HUES48 (cell line): ENCODE results near the gene ATRNL1.

Source experiments
- H3K27ac ChIP-seq: one replicate; pipeline ENCODE4 v1.7.0; 2013; ENCODE audit warnings: low read depth, low read length, inconsistent platforms
- H3K27me3 ChIP-seq: 2 replicates; pipeline ENCODE4 v1.6.1; 2013; ENCODE audit warnings: mild to moderate bottlenecking, low read length; ENCODE audit not compliant: control insufficient read depth, insufficient read depth
- H3K36me3 ChIP-seq: 2 replicates; pipeline ENCODE4 v1.6.1; 2013; ENCODE audit warnings: low read length; ENCODE audit not compliant: control insufficient read depth, insufficient read depth
- H3K4me1 ChIP-seq: 2 replicates; pipeline ENCODE4 v1.6.1; 2013; ENCODE audit warnings: mild to moderate bottlenecking, low read length; ENCODE audit not compliant: control insufficient read depth, insufficient read depth
- H3K4me3 ChIP-seq: 2 replicates; pipeline ENCODE4 v1.5.1; 2013; ENCODE audit warnings: mild to moderate bottlenecking, low read depth, low read length
- H3K9ac ChIP-seq: 2 replicates; pipeline ENCODE4 v1.6.1; 2013; ENCODE audit warnings: mild to moderate bottlenecking, low read depth, low read length, moderate library complexity
- H3K9me3 ChIP-seq: 2 replicates; pipeline ENCODE4 v1.6.1; 2013; ENCODE audit warnings: low read length; ENCODE audit not compliant: control insufficient read depth, insufficient read depth

Gene ATRNL1

GRCh38 chr10:115964827-115965226 lies 871.7 kb downstream of the ATRNL1 start:
- Histone ChIP-seq H3K4me3 (no peak overlapping the region), H3K27me3 (no peaks in the 10 kb centered on the region), H3K36me3 (no peaks in the 10 kb centered on the region), H3K27ac (no peak overlapping the region), H3K9ac (no peak overlapping the region), H3K4me1 (no peaks in the 10 kb centered on the region), H3K9me3 (no peaks in the 10 kb centered on the region)

- H3K36me3 ChIP-seq: no peaks in the 10 kb centered on the region
- H3K4me3 ChIP-seq: no peak overlapping the region
- H3K4me1 ChIP-seq: no peaks in the 10 kb centered on the region
- H3K27ac ChIP-seq: no peak overlapping the region
- no peak overlapping the region for H3K9ac ChIP-seq
- no peaks in the 10 kb centered on the region for H3K9me3 ChIP-seq
- H3K27me3 ChIP-seq: no peaks in the 10 kb centered on the region
These were observed 872.2 kb downstream of the ATRNL1 start for GRCh38 chr10:115965376-115965775.

GRCh38 chr10:115968236-115968635 lies 875.1 kb downstream of the ATRNL1 start:
- Histone ChIP-seq H3K9me3 (no peaks in the 10 kb centered on the region), H3K36me3 (no peaks in the 10 kb centered on the region), H3K27ac (no peak overlapping the region), H3K27me3 (no peaks in the 10 kb centered on the region), H3K4me3 (no peak overlapping the region), H3K4me1 (no peaks in the 10 kb centered on the region), H3K9ac (no peak overlapping the region)

GRCh38 chr10:115969591-115969990 lies 876.4 kb downstream of the ATRNL1 start:
- no peaks in the 10 kb centered on the region for H3K27me3 ChIP-seq
- H3K4me3 ChIP-seq: no peak overlapping the region
- no peaks in the 10 kb centered on the region for H3K4me1 ChIP-seq
- no peak overlapping the region for H3K27ac ChIP-seq
- H3K9me3 ChIP-seq: peaks cover 4% of the 10 kb centered on the region; the same call in 1 of the 2 replicates
- no peaks in the 10 kb centered on the region for H3K36me3 ChIP-seq
- no peak overlapping the region for H3K9ac ChIP-seq

GRCh38 chr10:115971921-115972320 lies 878.8 kb downstream of the ATRNL1 start:
- Histone ChIP-seq H3K9me3 (peaks cover 7% of the 10 kb centered on the region; the same call in 1 of the 2 replicates), H3K9ac (no peak overlapping the region), H3K36me3 (no peaks in the 10 kb centered on the region), H3K27me3 (no peaks in the 10 kb centered on the region), H3K4me3 (no peak overlapping the region), H3K27ac (no peak overlapping the region), H3K4me1 (peaks cover 14% of the 10 kb centered on the region)

- Histone ChIP-seq H3K4me1 (peaks cover 14% of the 10 kb centered on the region), H3K9ac (no peak overlapping the region), H3K9me3 (peaks cover 7% of the 10 kb centered on the region; the same call in 1 of the 2 replicates), H3K27ac (no peak overlapping the region), H3K4me3 (no peak overlapping the region), H3K36me3 (no peaks in the 10 kb centered on the region), H3K27me3 (no peaks in the 10 kb centered on the region)
These were observed 879.3 kb downstream of the ATRNL1 start for GRCh38 chr10:115972426-115972825.

- Histone ChIP-seq H3K4me1 (peaks cover 14% of the 10 kb centered on the region), H3K4me3 (no peak overlapping the region), H3K9ac (no peak overlapping the region), H3K27ac (no peak overlapping the region), H3K36me3 (no peaks in the 10 kb centered on the region), H3K9me3 (peaks cover 7% of the 10 kb centered on the region; the same call in 1 of the 2 replicates), H3K27me3 (no peaks in the 10 kb centered on the region)
These were observed 881.2 kb downstream of the ATRNL1 start for GRCh38 chr10:115974351-115974750.

- H3K9me3 ChIP-seq: peaks cover 7% of the 10 kb centered on the region; the same call in 1 of the 2 replicates
- H3K4me3 ChIP-seq: no peak overlapping the region
- peaks cover 14% of the 10 kb centered on the region for H3K4me1 ChIP-seq
- no peak overlapping the region for H3K9ac ChIP-seq
- no peaks in the 10 kb centered on the region for H3K27me3 ChIP-seq
- no peaks in the 10 kb centered on the region for H3K36me3 ChIP-seq
- H3K27ac ChIP-seq: peak overlapping the region; percentile 74
These were observed 881.8 kb downstream of the ATRNL1 start for GRCh38 chr10:115974816-115975430.

GRCh38 chr10:115975506-115975905 lies 882.3 kb downstream of the ATRNL1 start:
- Histone ChIP-seq H3K27ac (peak overlapping the region; percentile 74), H3K4me1 (peaks cover 14% of the 10 kb centered on the region), H3K4me3 (no peak overlapping the region), H3K9ac (no peak overlapping the region), H3K9me3 (peaks cover 7% of the 10 kb centered on the region; the same call in 1 of the 2 replicates), H3K27me3 (no peaks in the 10 kb centered on the region), H3K36me3 (no peaks in the 10 kb centered on the region)

GRCh38 chr10:115976342-115976741 lies 883.2 kb downstream of the ATRNL1 start:
- no peak overlapping the region for H3K27ac ChIP-seq
- no peaks in the 10 kb centered on the region for H3K27me3 ChIP-seq
- no peak overlapping the region for H3K9ac ChIP-seq
- no peak overlapping the region for H3K4me3 ChIP-seq
- H3K36me3 ChIP-seq: no peaks in the 10 kb centered on the region
- H3K9me3 ChIP-seq: peaks cover 7% of the 10 kb centered on the region; the same call in 1 of the 2 replicates
- H3K4me1 ChIP-seq: peaks cover 14% of the 10 kb centered on the region

GRCh38 chr10:115977855-115978254 lies 884.7 kb downstream of the ATRNL1 start:
- Histone ChIP-seq H3K9ac (no peak overlapping the region), H3K4me3 (no peak overlapping the region), H3K9me3 (peaks cover 7% of the 10 kb centered on the region; the same call in 1 of the 2 replicates), H3K27ac (no peak overlapping the region), H3K36me3 (no peaks in the 10 kb centered on the region), H3K27me3 (no peaks in the 10 kb centered on the region), H3K4me1 (peaks cover 14% of the 10 kb centered on the region)
